Hepatocyte (in vitro differentiated cells): ENCODE results near the gene SYNGR1.

Source experiments
- EZH2 ChIP-seq: fragments of 200-600 bp; sonication (generic); IDR thresholded peaks from 2 replicates; pipeline ENCODE4 v1.6.1; 2016; ENCODE audit warnings: antibody characterized with exemption, mild to moderate bottlenecking, borderline replicate concordance
- TF ChIP-seq, protein P1 (sequence below): fragments of 200-600 bp; sonication (generic); IDR thresholded peaks from 2 replicates; pipeline ENCODE4 v1.5.1; 2016; ENCODE audit warnings: antibody characterized with exemption, mild to moderate bottlenecking; ENCODE audit not compliant: poor library complexity

DNA sequence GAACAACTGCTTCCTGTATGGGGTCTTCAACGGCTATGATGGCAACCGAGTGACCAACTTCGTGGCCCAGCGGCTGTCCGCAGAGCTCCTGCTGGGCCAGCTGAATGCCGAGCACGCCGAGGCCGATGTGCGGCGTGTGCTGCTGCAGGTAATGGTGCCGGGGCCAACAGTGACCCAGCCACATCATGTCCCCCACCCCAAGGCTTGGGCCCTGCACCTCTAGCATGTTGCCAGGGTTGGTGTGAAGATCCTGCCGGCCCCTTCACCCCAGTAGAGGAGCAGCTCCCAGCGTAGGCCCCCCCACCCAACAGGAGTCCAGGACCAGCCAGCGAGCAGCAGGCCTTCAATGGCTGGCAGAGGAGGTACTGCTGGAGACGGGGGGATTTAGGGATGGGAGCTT, 65.7 kb downstream of the SYNGR1 start:
- no peak for TF ChIP-seq EZH2
- TF ChIP-seq, protein P1, sequence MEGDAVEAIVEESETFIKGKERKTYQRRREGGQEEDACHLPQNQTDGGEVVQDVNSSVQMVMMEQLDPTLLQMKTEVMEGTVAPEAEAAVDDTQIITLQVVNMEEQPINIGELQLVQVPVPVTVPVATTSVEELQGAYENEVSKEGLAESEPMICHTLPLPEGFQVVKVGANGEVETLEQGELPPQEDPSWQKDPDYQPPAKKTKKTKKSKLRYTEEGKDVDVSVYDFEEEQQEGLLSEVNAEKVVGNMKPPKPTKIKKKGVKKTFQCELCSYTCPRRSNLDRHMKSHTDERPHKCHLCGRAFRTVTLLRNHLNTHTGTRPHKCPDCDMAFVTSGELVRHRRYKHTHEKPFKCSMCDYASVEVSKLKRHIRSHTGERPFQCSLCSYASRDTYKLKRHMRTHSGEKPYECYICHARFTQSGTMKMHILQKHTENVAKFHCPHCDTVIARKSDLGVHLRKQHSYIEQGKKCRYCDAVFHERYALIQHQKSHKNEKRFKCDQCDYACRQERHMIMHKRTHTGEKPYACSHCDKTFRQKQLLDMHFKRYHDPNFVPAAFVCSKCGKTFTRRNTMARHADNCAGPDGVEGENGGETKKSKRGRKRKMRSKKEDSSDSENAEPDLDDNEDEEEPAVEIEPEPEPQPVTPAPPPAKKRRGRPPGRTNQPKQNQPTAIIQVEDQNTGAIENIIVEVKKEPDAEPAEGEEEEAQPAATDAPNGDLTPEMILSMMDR: no peak
